ENCODE measurements around the gene MPI. TPM values are rescaled to one million over a fixed set of nuclear protein-coding genes. Genes with fewer than 3 reads are reported as not detected.

The MPI gene
- total and polyA plus RNA-seq, 2 of the 8 experiments (the other 6 are each of a cell fraction or from before 2014, with no cell fraction given), result 31.0 to 74.8 TPM

GRCh38 chr15:74873036-74873755, 16.6 kb upstream of the MPI start, which contains the start of gene SCAMP2 (continued):
- TF ChIP-seq TCF12 (IDR thresholded peaks at IDR 0.05; ENCODE audit: low read depth, low read length), result no peak
- TF ChIP-seq, protein P1, sequence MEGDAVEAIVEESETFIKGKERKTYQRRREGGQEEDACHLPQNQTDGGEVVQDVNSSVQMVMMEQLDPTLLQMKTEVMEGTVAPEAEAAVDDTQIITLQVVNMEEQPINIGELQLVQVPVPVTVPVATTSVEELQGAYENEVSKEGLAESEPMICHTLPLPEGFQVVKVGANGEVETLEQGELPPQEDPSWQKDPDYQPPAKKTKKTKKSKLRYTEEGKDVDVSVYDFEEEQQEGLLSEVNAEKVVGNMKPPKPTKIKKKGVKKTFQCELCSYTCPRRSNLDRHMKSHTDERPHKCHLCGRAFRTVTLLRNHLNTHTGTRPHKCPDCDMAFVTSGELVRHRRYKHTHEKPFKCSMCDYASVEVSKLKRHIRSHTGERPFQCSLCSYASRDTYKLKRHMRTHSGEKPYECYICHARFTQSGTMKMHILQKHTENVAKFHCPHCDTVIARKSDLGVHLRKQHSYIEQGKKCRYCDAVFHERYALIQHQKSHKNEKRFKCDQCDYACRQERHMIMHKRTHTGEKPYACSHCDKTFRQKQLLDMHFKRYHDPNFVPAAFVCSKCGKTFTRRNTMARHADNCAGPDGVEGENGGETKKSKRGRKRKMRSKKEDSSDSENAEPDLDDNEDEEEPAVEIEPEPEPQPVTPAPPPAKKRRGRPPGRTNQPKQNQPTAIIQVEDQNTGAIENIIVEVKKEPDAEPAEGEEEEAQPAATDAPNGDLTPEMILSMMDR (IDR thresholded peaks at IDR 0.05; ENCODE audit: control extremely low read depth in 1 of 3, insufficient read depth in 1 of 3, low read depth in 1 of 3, low read length in 3 of 3), result no peak
- TF ChIP-seq ATF3 (IDR thresholded peaks at IDR 0.05; ENCODE audit: insufficient read depth, low read depth, low read length), result no peak
- no peak for TF ChIP-seq NANOG (IDR thresholded peaks at IDR 0.05; ENCODE audit: insufficient read depth, low read depth, low read length, poor library complexity, severe bottlenecking)
- TF ChIP-seq RFX5 (IDR thresholded peaks at IDR 0.05; ENCODE audit: borderline replicate concordance, low read depth, low read length), result no peak
- TF ChIP-seq JUN (IDR thresholded peaks at IDR 0.05; ENCODE audit: low read depth, low read length), result no peak
- no peak for TF ChIP-seq KDM1A (IDR thresholded peaks at IDR 0.05; ENCODE audit: borderline replicate concordance, low read length)
- no peak for TF ChIP-seq CTBP2 (IDR thresholded peaks at IDR 0.05; ENCODE audit: borderline replicate concordance, insufficient read depth, insufficient read length, low read length)
- no peak for TF ChIP-seq SAP30 (IDR thresholded peaks at IDR 0.05; ENCODE audit: insufficient read depth, insufficient replicate concordance, low read length)
- TF ChIP-seq SIN3A (conservative IDR thresholded peaks at IDR 0.05 in 1 of 2, IDR thresholded peaks at IDR 0.05 in 1 of 2; ENCODE audit: low read depth in 1 of 2, low read length in 2 of 2), result peak in 1 of 2 experiments; percentile 29; a peak in 1 of 4 replicates
- TF ChIP-seq SP4 (IDR thresholded peaks at IDR 0.05; ENCODE audit: low read length), result peak; percentile 46; the same call in 1 of the 2 replicates
- TF ChIP-seq EGR1 (IDR thresholded peaks at IDR 0.05; ENCODE audit: borderline replicate concordance, low read depth, low read length), result no peak
- TF ChIP-seq SP2 (IDR thresholded peaks at IDR 0.05; ENCODE audit: low read length), result peak; percentile 69
- no peak for TF ChIP-seq HDAC2 (IDR thresholded peaks at IDR 0.05; ENCODE audit: borderline replicate concordance in 1 of 2, low read depth in 2 of 2, low read length in 2 of 2)
- TF ChIP-seq GABPA (IDR thresholded peaks at IDR 0.05; ENCODE audit: borderline replicate concordance, insufficient read depth, low read length), result no peak
- no peak for TF ChIP-seq BACH1 (IDR thresholded peaks at IDR 0.05; ENCODE audit: low read length)
- no peak for TF ChIP-seq CBX5 (IDR thresholded peaks at IDR 0.05; ENCODE audit: low read depth, low read length)
- peak; percentile 64; the same call in 1 of the 2 replicates for TF ChIP-seq RBBP5 (IDR thresholded peaks at IDR 0.05; ENCODE audit: borderline replicate concordance, low read depth, low read length)
- no peak for TF ChIP-seq YY1 (IDR thresholded peaks at IDR 0.05; ENCODE audit: low read depth, low read length)
